ENCODE measurements around the gene PSMA2.

DNA sequence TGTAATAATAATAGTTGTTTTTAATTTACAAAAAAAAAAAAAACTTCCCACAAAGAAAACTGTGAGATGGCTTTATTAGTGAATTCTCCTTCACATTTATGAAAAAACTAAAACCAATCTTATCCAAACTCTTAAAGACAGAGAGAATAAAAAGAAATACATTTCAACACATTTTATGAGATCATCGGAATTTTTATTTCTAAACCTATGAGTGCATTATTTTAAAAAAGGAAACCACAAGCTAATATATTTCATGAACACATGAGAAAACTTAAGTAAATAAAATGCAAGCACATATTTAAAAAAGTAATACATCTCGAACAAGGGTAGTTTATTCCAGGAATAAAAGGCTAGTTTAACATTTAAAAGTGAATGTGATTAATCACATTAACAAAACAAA, 51.6 kb downstream of the PSMA2 start:
- TF ChIP-seq, protein P1, sequence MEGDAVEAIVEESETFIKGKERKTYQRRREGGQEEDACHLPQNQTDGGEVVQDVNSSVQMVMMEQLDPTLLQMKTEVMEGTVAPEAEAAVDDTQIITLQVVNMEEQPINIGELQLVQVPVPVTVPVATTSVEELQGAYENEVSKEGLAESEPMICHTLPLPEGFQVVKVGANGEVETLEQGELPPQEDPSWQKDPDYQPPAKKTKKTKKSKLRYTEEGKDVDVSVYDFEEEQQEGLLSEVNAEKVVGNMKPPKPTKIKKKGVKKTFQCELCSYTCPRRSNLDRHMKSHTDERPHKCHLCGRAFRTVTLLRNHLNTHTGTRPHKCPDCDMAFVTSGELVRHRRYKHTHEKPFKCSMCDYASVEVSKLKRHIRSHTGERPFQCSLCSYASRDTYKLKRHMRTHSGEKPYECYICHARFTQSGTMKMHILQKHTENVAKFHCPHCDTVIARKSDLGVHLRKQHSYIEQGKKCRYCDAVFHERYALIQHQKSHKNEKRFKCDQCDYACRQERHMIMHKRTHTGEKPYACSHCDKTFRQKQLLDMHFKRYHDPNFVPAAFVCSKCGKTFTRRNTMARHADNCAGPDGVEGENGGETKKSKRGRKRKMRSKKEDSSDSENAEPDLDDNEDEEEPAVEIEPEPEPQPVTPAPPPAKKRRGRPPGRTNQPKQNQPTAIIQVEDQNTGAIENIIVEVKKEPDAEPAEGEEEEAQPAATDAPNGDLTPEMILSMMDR (IDR thresholded peaks at IDR 0.05), result no peak
- TF ChIP-seq POLR2AphosphoS5 (IDR thresholded peaks at IDR 0.05), result no peak
- TF ChIP-seq POLR2A (IDR thresholded peaks at IDR 0.05), result no peak
- no peak for TF ChIP-seq EP300 (IDR thresholded peaks at IDR 0.05)
